Liver (tissue), 3 donors: ENCODE data around the gene ST7L.

Source experiments
- ATF3 ChIP-seq: IDR thresholded peaks from 2 replicates; pipeline ENCODE4 v1.6.1; 2016; ENCODE audit warnings: antibody characterized with exemption
- CTCF ChIP-seq: fragments of 150-350 bp; IDR thresholded peaks from 2 replicates; pipeline ENCODE4 v1.5.1; 2017; ENCODE audit warnings: improper control_type of control experiment, low read depth, low read length; ENCODE audit not compliant: missing input control
- EGR1 ChIP-seq, 2 donors: IDR thresholded peaks; 2 replicates each; pipeline ENCODE4 v1.6.1; 2016 to 2018; ENCODE audit warnings: antibody characterized with exemption in 2 of 2, low read depth in 2 of 2
- FOXA1 ChIP-seq: IDR thresholded peaks from 2 replicates; pipeline ENCODE4 v1.6.1; 2016; ENCODE audit warnings: antibody characterized with exemption
- GABPA ChIP-seq, 2 donors: IDR thresholded peaks in 1 of 2; conservative IDR thresholded peaks in 1 of 2; 2 replicates each; pipeline ENCODE4 v1.6.1; 2016; ENCODE audit warnings: antibody characterized with exemption in 2 of 2, mild to moderate bottlenecking in 1 of 2, moderate library complexity in 1 of 2
- REST ChIP-seq: IDR thresholded peaks from 2 replicates; pipeline ENCODE4 v1.6.1; 2016; ENCODE audit warnings: antibody characterized with exemption, mild to moderate bottlenecking
- RXRA ChIP-seq, 2 donors: IDR thresholded peaks; 2 replicates each; pipeline ENCODE4 v1.6.1; 2017 to 2018; ENCODE audit warnings: antibody characterized with exemption in 2 of 2, mild to moderate bottlenecking in 1 of 2
- SP1 ChIP-seq: IDR thresholded peaks from 2 replicates; pipeline ENCODE4 v1.6.1; 2018; ENCODE audit warnings: antibody characterized with exemption, mild to moderate bottlenecking
- TAF1 ChIP-seq: conservative IDR thresholded peaks from 2 replicates; pipeline ENCODE4 v1.6.1; 2016; ENCODE audit warnings: antibody characterized with exemption, mild to moderate bottlenecking
- YY1 ChIP-seq: IDR thresholded peaks from 2 replicates; pipeline ENCODE4 v1.6.1; 2016; ENCODE audit warnings: antibody characterized with exemption, mild to moderate bottlenecking
- donor health status: healthy.
- donor health status: healthy.

GRCh38 chr1:112628516-112628915 is 9.6 kb upstream of the ST7L start:
- TF ChIP-seq YY1 (no peak), CTCF (no peak), REST (no peak), ATF3 (no peak), EGR1 (IDR thresholded peaks at IDR 0.05; ENCODE audit: low read depth in 2 of 2) (no peak), GABPA (IDR thresholded peaks at IDR 0.05 in 1 of 2, conservative IDR thresholded peaks at IDR 0.05 in 1 of 2) (no peak), RXRA (IDR thresholded peaks at IDR 0.05) (no peak), TAF1 (no peak), FOXA1 (no peak), SP1 (no peak)
